HepG2 (cell line): Measurements from ENCODE around the gene CHRNB2. TPM values are rescaled to one million over a fixed set of nuclear protein-coding genes. Genes with fewer than 3 reads are reported as not detected.

ENCODE experiments used
- ATAC-seq: fragments of 200-7000 bp; cut with Tn5 transposase; 3 replicates; pipeline ENCODE4 v1.9.1; 2020; ENCODE audit warnings: mild to moderate bottlenecking, moderate library complexity
- BruUV-seq: library from RNA; stranded (reverse); fragments of 400-500 nt; replicated peaks from 2 replicates; lab custom pipeline; 2021; lab: Mats Ljungman, UMichigan
- CTCF ChIA-PET: fragments of 300-600 bp; formaldehyde crosslinking; extraction: SDS; loops from one replicate; lab custom pipeline; 2021; ENCODE audit warnings: low total read pairs, inconsistent platforms, low intra/inter-chr PET ratio; lab: Yijun Ruan, JAX
- POLR2A ChIA-PET: fragments of 350-600 bp; sonication (Branson Sonifier 250); formaldehyde crosslinking; loops from one replicate; lab custom pipeline; 2020; ENCODE audit warnings: antibody characterized with exemption, inconsistent platforms; lab: Yijun Ruan, JAX
- DNase-seq: peaks from one replicate; pipeline ENCODE4 v3.0.0-alpha.2; 2015; ENCODE audit warnings: low spot score
- FAIRE-seq: peaks from 3 replicates; lab custom pipeline; 2011; peaks lifted over from hg19 to GRCh38; lab: Jason Lieb, UNC
- H2AFZ ChIP-seq: one replicate; pipeline ENCODE4 v1.6.1; 2011; ENCODE audit warnings: low read length, inconsistent platforms
- H3K27ac ChIP-seq: fragments of 300-600 bp; 3 replicates; pipeline ENCODE4 v1.8.0; 2011; ENCODE audit warnings: mixed run types, mild to moderate bottlenecking, mixed read lengths, low read length, inconsistent platforms; ENCODE audit not compliant: insufficient read depth; ENCODE audit errors: extremely low read length
- H3K27me3 ChIP-seq, 2 experiments: fragments of 200-600 bp in 1 of 2; 2 replicates in 1 of 2; 3 replicates in 1 of 2; pipeline versions ENCODE4 v1.6.0 to v1.8.0; 2011; ENCODE audit warnings: low read length in 2 of 2, mild to moderate bottlenecking in 2 of 2, moderate library complexity in 2 of 2, inconsistent platforms in 1 of 2; ENCODE audit not compliant: insufficient read depth in 2 of 2, control insufficient read depth in 1 of 2
- H3K36me3 ChIP-seq, 2 experiments: fragments of 200-600 bp in 1 of 2; replicated peaks in 1 of 2; 2 replicates in 1 of 2; 3 replicates in 1 of 2; pipeline versions ENCODE4 v1.5.1 to v1.8.0; 2011; ENCODE audit warnings: low read length in 2 of 2, inconsistent platforms in 1 of 2; ENCODE audit not compliant: insufficient read depth in 2 of 2, control insufficient read depth in 1 of 2
- H3K4me1 ChIP-seq: 2 replicates; pipeline ENCODE4 v1.5.1; 2012; ENCODE audit warnings: low read length, inconsistent platforms; ENCODE audit not compliant: insufficient read depth
- H3K4me2 ChIP-seq: 2 replicates; pipeline ENCODE4 v1.6.0; 2011; ENCODE audit warnings: low read depth, low read length, inconsistent platforms
- H3K4me3 ChIP-seq, 3 experiments: fragments of 200-600 bp in 1 of 3; sonication (generic), shearing (Covaris generic) in 1 of 3; replicated peaks in 1 of 3; 2 replicates each; pipeline ENCODE4 v1.5.1; 2011 to 2016; ENCODE audit warnings: low read length in 3 of 3, inconsistent platforms in 2 of 3, low read depth in 2 of 3, mild to moderate bottlenecking in 2 of 3, control low read depth in 1 of 3, mixed read lengths in 1 of 3; ENCODE audit not compliant: insufficient read depth in 1 of 3
- H3K79me2 ChIP-seq: one replicate; pipeline ENCODE4 v1.6.1; 2011; ENCODE audit warnings: low read length, inconsistent platforms; ENCODE audit not compliant: insufficient read depth
- H3K9ac ChIP-seq: 2 replicates; pipeline ENCODE4 v1.6.0; 2011; ENCODE audit warnings: mild to moderate bottlenecking, low read depth, low read length, inconsistent platforms; ENCODE audit not compliant: insufficient read depth
- H3K9me3 ChIP-seq: 2 replicates; pipeline ENCODE4 v1.5.1; 2012; ENCODE audit warnings: mild to moderate bottlenecking, low read length
- H4K20me1 ChIP-seq: 2 replicates; pipeline ENCODE4 v1.6.0; 2011; ENCODE audit warnings: inconsistent platforms, mild to moderate bottlenecking, low read length, moderate library complexity; ENCODE audit not compliant: insufficient read depth
- AHR ChIP-seq: IDR thresholded peaks from 2 replicates; pipeline ENCODE4 v1.6.1; 2018; ENCODE audit warnings: missing genetic modification reagents, missing compliant biosample characterization
- AKAP8 ChIP-seq: sonication (generic); formaldehyde crosslinking; IDR thresholded peaks from 2 replicates; pipeline ENCODE4 v1.5.1; 2020; ENCODE audit warnings: mild to moderate bottlenecking, missing genetic modification reagents
- CBFB ChIP-seq: sonication (generic); formaldehyde crosslinking; IDR thresholded peaks from 2 replicates; pipeline ENCODE4 v1.4.0; 2020; ENCODE audit warnings: missing genetic modification reagents
- CC2D1A ChIP-seq: sonication (generic); formaldehyde crosslinking; IDR thresholded peaks from 2 replicates; pipeline ENCODE4 v1.8.1; 2023; ENCODE audit warnings: mild to moderate bottlenecking, missing genetic modification reagents
- ETV6 ChIP-seq: sonication (generic); formaldehyde crosslinking; conservative IDR thresholded peaks from 2 replicates; pipeline ENCODE4 v1.4.0; 2020; ENCODE audit warnings: missing genetic modification reagents
- HDAC6 ChIP-seq: fragments of 200-600 bp; sonication (generic); IDR thresholded peaks from 2 replicates; pipeline ENCODE4 v1.7.0; 2017; ENCODE audit warnings: mild to moderate bottlenecking, antibody characterized with exemption, low read length, low read depth
- IRF9 ChIP-seq: sonication (generic); formaldehyde crosslinking; IDR thresholded peaks from 2 replicates; pipeline ENCODE4 v1.8.0; 2022; ENCODE audit warnings: missing genetic modification reagents, mild to moderate bottlenecking, borderline replicate concordance
- MYNN ChIP-seq: sonication (generic); formaldehyde crosslinking; IDR thresholded peaks from 2 replicates; pipeline ENCODE4 v1.4.0; 2020; ENCODE audit warnings: mild to moderate bottlenecking, low read depth, missing genetic modification reagents
- RBFOX2 ChIP-seq: fragments of 200-400 bp; formaldehyde crosslinking; IDR thresholded peaks from 2 replicates; pipeline ENCODE4 v1.6.1; 2017; ENCODE audit warnings: low read depth, mild to moderate bottlenecking, low read length
- RFXANK ChIP-seq: IDR thresholded peaks from 2 replicates; pipeline ENCODE4 v1.6.1; 2016
- SALL2 ChIP-seq: sonication (generic); formaldehyde crosslinking; IDR thresholded peaks from 2 replicates; pipeline ENCODE4 v1.8.1; 2023; ENCODE audit warnings: mild to moderate bottlenecking, missing genetic modification reagents, inconsistent platforms
- SCMH1 ChIP-seq: sonication (generic); formaldehyde crosslinking; IDR thresholded peaks from 2 replicates; pipeline ENCODE4 v1.9.0; 2021; ENCODE audit warnings: missing genetic modification reagents, mild to moderate bottlenecking, borderline replicate concordance
- TARDBP ChIP-seq: sonication (generic); formaldehyde crosslinking; IDR thresholded peaks from 2 replicates; pipeline ENCODE4 v1.8.0; 2022; ENCODE audit warnings: mild to moderate bottlenecking, missing genetic modification reagents
- XRCC5 ChIP-seq: fragments of 200-400 bp; formaldehyde crosslinking; optimal IDR thresholded peaks from 2 replicates; pipeline ENCODE3; 2017; ENCODE audit warnings: mild to moderate bottlenecking, low read length
- ZFP1 ChIP-seq: IDR thresholded peaks from 2 replicates; pipeline ENCODE4 v1.6.1; 2016
- ZNF292 ChIP-seq: sonication (generic); formaldehyde crosslinking; IDR thresholded peaks from 2 replicates; pipeline ENCODE4 v1.8.1; 2022; ENCODE audit warnings: mild to moderate bottlenecking, low read depth, missing genetic modification reagents, borderline replicate concordance
- ZNF563 ChIP-seq: sonication (generic); formaldehyde crosslinking; IDR thresholded peaks from 2 replicates; pipeline ENCODE4 v1.8.0; 2022; ENCODE audit warnings: mild to moderate bottlenecking, moderate library complexity, missing genetic modification reagents
- ZNF567 ChIP-seq: sonication (generic); formaldehyde crosslinking; IDR thresholded peaks from 2 replicates; pipeline ENCODE4 v1.8.1; 2023; ENCODE audit warnings: mild to moderate bottlenecking, missing genetic modification reagents, borderline replicate concordance
- WGBS: methylation state at CpG from one replicate; pipeline ENCODE4 v1.1.6; 2017; ENCODE audit warnings: low lambda C conversion rate; 5-methylcytosine and 5-hydroxymethylcytosine counted together
- in situ Hi-C: cut with HindIII; loops from 2 replicates; pipeline ENCODE4 v1.10.0; 2017; ENCODE audit warnings: low pct_unique_long_range_greater_than_20kb; ENCODE audit not compliant: extremely low pct_ligation_motif_present
- intact Hi-C: fragments of 100-400 bp; cut with micrococcal nuclease; formaldehyde crosslinking; loops from one replicate; pipeline ENCODE4 v1.10.0; 2022; ENCODE audit not compliant: unreplicated experiment
- polyA plus RNA-seq, 8 experiments: library from polyadenylated mRNA; depleted of rRNA in 3 of 8; stranded (reverse) in 7 of 8; unstranded in 1 of 8; fragments of >200 nt; fragmentation: Illumina TruSeq in 4 of 8; extraction: Trizol in 4 of 8; gene quantifications; 2 replicates each; pipeline versions ENCODE4 v1.2.1 to v1.2.3, GENCODE V29; 2011 to 2016; ENCODE audit warnings: low read depth in 4 of 8, missing spikeins in 1 of 8, mixed read lengths in 1 of 8; ENCODE audit not compliant: insufficient read depth in 1 of 8
- total RNA-seq, 5 experiments: library from RNA; depleted of rRNA; stranded (reverse); fragments of >200 nt; fragmentation: Illumina TruSeq; extraction: Trizol; gene quantifications; 2 replicates each; pipeline ENCODE4 v1.2.3, GENCODE V29; 2016; ENCODE audit warnings: low read depth in 1 of 5

CHRNB2 gene
- total and polyA plus RNA-seq, 2 of the 13 experiments (the other 11 are each of a cell fraction or from before 2014, with no cell fraction given) = 0.03 to 0.07 TPM

GRCh38 chr1:154550657-154551056 is 16.9 kb upstream of the CHRNB2 start:
- H3K27me3 ChIP-seq = no peaks in the 10 kb centered on the region
- 80% methylated on average over 6 of the region's 6 CpGs for WGBS
- ATAC-seq (no peak), FAIRE-seq (no peak), DNase-seq (no peak)
- H3K4me2 ChIP-seq = no peak overlapping the region
- H3K9ac ChIP-seq = no peak overlapping the region
- H4K20me1 ChIP-seq = no peaks in the 10 kb centered on the region
- H3K4me3 ChIP-seq = no peak overlapping the region
- no peak overlapping the region for H2AFZ ChIP-seq
- H3K4me1 ChIP-seq = peaks cover 30% of the 10 kb centered on the region
- in situ Hi-C loops = no loop called here
- no peak overlapping the region for H3K27ac ChIP-seq
- ChIA-PET CTCF (no interaction called here), POLR2A (no interaction called here)
- no TSS peak for BruUV-seq
- intact Hi-C loops = no loop called here
- TF ChIP-seq RFXANK (CRISPR knock-in tag) (no peak), RBFOX2 (0 out of 2 replicates have a peak, but pooled peaks have one; percentile 25)
- H3K79me2 ChIP-seq = peaks cover 7% of the 10 kb centered on the region
- H3K9me3 ChIP-seq = no peaks in the 10 kb centered on the region
- peaks cover 37 to 68% of the 10 kb centered on the region in 2 experiments for H3K36me3 ChIP-seq

GRCh38 chr1:154551474-154551873 is 16.1 kb upstream of the CHRNB2 start:
- CTCF ChIA-PET = no interaction called here
- TF ChIP-seq ZNF567 (CRISPR knock-in tag) = no peak
- TF ChIP-seq AHR (CRISPR knock-in tag) = no peak
- no peak for TF ChIP-seq HDAC6
- TF ChIP-seq IRF9 (CRISPR knock-in tag) = no peak
- TF ChIP-seq TARDBP (CRISPR knock-in tag) = no peak
- no peak for TF ChIP-seq MYNN (CRISPR knock-in tag)
- no peak for TF ChIP-seq SALL2
- no peak for TF ChIP-seq CBFB (CRISPR knock-in tag)
- no peak for TF ChIP-seq AKAP8 (CRISPR knock-in tag)
- no peak for TF ChIP-seq ZNF563 (CRISPR knock-in tag)
- TF ChIP-seq SCMH1 (CRISPR knock-in tag) = no peak
- TF ChIP-seq ZFP1 (CRISPR knock-in tag) = no peak
- no peak for TF ChIP-seq ETV6 (CRISPR knock-in tag)
- no peak for TF ChIP-seq XRCC5
- no peak for TF ChIP-seq CC2D1A (CRISPR knock-in tag)
- TF ChIP-seq ZNF292 (CRISPR knock-in tag) = no peak

More at GRCh38 chr1:154551474-154551873, 16.1 kb upstream of the CHRNB2 start:
- Histone ChIP-seq H3K4me2 (no peak overlapping the region), H3K79me2 (peaks cover 14% of the 10 kb centered on the region), H3K9me3 (no peaks in the 10 kb centered on the region), H2AFZ (no peak overlapping the region), H3K27ac (no peak overlapping the region), H4K20me1 (no peaks in the 10 kb centered on the region), H3K4me3 (no peak overlapping the region), H3K9ac (no peak overlapping the region), H3K4me1 (peaks cover 37% of the 10 kb centered on the region), H3K27me3 (no peaks in the 10 kb centered on the region), H3K36me3 (peaks cover 39 to 72% of the 10 kb centered on the region in 2 experiments)
- intact Hi-C loops = no loop called here
- POLR2A ChIA-PET = no interaction called here
- no peak for ATAC-seq
- BruUV-seq = no TSS peak
- no peak for FAIRE-seq
- DNase-seq = no peak
- in situ Hi-C loops = no loop called here
- 100% methylated on average over 1 of the region's 4 CpGs for WGBS
